Left lung (tissue), 10 donors: ENCODE results near the gene ATP2B3. TPM values are rescaled to one million over a fixed set of nuclear protein-coding genes. Genes with fewer than 3 reads are reported as not detected.

Experiments
- ATAC-seq: fragments of 200-7000 bp; cut with Tn5 transposase; one replicate; pipeline ENCODE4 v1.9.1; 2020; ENCODE audit warnings: moderate library complexity
- DNase-seq, 4 donors: peaks; one replicate each; pipeline ENCODE4 v3.0.0-alpha.2; 2013 to 2020
- H3K27ac ChIP-seq, 2 donors: fragments of 200-600 bp; sonication (generic) in 1 of 2; one replicate each; pipeline versions ENCODE4 v1.5.0 to v1.8.0; 2020 to 2021
- H3K27me3 ChIP-seq, 2 donors: fragments of 200-600 bp; sonication (generic) in 1 of 2; one replicate each; pipeline versions ENCODE4 v1.5.0 to v1.8.0; 2020 to 2021
- H3K36me3 ChIP-seq, 2 donors: fragments of 200-600 bp; sonication (generic) in 1 of 2; one replicate each; pipeline versions ENCODE4 v1.5.0 to v1.8.0; 2020 to 2021
- H3K4me1 ChIP-seq, 2 donors: fragments of 200-600 bp; one replicate each; pipeline ENCODE4 v1.8.0; 2021
- H3K4me3 ChIP-seq, 2 donors: fragments of 200-600 bp; sonication (generic) in 1 of 2; one replicate each; pipeline versions ENCODE4 v1.5.0 to v1.8.0; 2020 to 2021; ENCODE audit warnings: mild to moderate bottlenecking in 1 of 2
- H3K9me3 ChIP-seq, 2 donors: fragments of 200-600 bp; sonication (generic) in 1 of 2; one replicate each; pipeline versions ENCODE4 v1.5.0 to v1.8.0; 2020 to 2021
- CTCF ChIP-seq, 2 donors: fragments of 200-600 bp; sonication (generic) in 1 of 2; IDR thresholded peaks; one replicate each; pipeline versions ENCODE4 v1.5.0 to v1.8.0; 2021; ENCODE audit warnings: antibody characterized with exemption in 2 of 2
- intact Hi-C, 2 donors: fragments of 100-400 bp; cut with DNase I; formaldehyde crosslinking; loops; one replicate each; pipeline versions ENCODE4 v1.11.2 to v1.14.2; 2022
- polyA plus RNA-seq, 6 donors: library from polyadenylated mRNA; unstranded; fragments of 120-200 nt; gene quantifications; one replicate each; pipeline ENCODE4 v1.2.1, GENCODE V29; 2013; ENCODE audit not compliant: insufficient read length in 6 of 6
- total RNA-seq, 2 donors: library from RNA; stranded (reverse); fragmentation: NEBNext Ultra II Directional; extraction: Animal tissue kit (Norgen Biotek cat#: 25700); gene quantifications; one replicate each; pipeline ENCODE4 v1.2.1, GENCODE V29; 2021
- donor health status: DM: no; HTN: yes; CAD: no.
- donor health status: DM: no; HTN: no; CAD: no.

ATP2B3 gene
- total and polyA plus RNA-seq, 8 donors, result 0.10 to 0.33 (median 0.19) TPM; not detected in 2

- Histone ChIP-seq H3K4me1 (no peaks in the 10 kb centered on the region), H3K27me3 (peaks cover 0 to 7% of the 10 kb centered on the region in 2 donors), H3K27ac (no peak overlapping the region), H3K9me3 (no peaks in the 10 kb centered on the region), H3K4me3 (no peak overlapping the region), H3K36me3 (no peaks in the 10 kb centered on the region)
- intact Hi-C loops, result no loop called here
- ATAC-seq (no peak), DNase-seq (no peak)
- TF ChIP-seq CTCF (IDR thresholded peaks at IDR 0.05), result no peak
Observed at GRCh38 chrX:153620576-153620975, 103.1 kb downstream of the ATP2B3 start.

GRCh38 chrX:153621949-153622598 is 104.6 kb downstream of the ATP2B3 start:
- H3K27me3 ChIP-seq, result peaks cover 0 to 7% of the 10 kb centered on the region in 2 donors
- no peak overlapping the region for H3K4me3 ChIP-seq
- DNase-seq (peak in 1 of 4 donors; percentile 19), ATAC-seq (no peak)
- H3K36me3 ChIP-seq, result no peaks in the 10 kb centered on the region
- no peak for TF ChIP-seq CTCF (IDR thresholded peaks at IDR 0.05)
- no peaks in the 10 kb centered on the region for H3K9me3 ChIP-seq
- H3K4me1 ChIP-seq, result no peaks in the 10 kb centered on the region
- intact Hi-C loops, result no loop called here
- no peak overlapping the region for H3K27ac ChIP-seq

DNA sequence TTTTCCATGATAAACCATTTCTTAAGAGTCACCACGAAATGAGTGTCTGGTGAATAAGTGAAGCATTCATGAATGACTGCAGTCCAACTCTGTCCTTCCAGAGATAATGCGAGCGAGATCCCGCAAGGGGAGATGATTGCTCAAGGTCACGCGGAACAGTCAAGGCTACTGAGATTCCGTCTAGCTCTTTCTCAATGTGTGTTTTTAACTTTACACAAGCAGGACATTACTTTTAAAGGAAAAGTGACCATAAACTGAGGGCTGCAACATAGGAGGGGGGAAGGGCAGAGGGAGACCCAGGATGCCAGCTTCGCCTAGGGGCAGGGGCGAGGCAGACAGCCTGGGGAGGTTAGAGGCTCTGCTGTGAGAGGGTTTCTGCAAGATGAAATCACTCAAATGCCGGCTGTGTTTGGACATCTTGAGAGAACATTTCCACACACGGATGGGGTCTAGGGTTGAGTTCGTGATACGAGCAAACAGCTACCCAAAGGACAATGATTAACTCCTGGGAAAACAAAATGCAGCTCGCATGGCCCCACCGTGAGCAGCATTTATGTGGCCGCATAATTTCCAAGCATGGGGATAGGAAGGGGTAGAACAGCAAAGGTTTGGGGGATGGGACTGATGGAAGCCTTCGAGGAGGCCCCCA is 105.3 kb downstream of the ATP2B3 start:
- intact Hi-C loops, result no loop called here
- Histone ChIP-seq H3K27ac (no peak overlapping the region), H3K9me3 (no peaks in the 10 kb centered on the region), H3K27me3 (peaks cover 0 to 7% of the 10 kb centered on the region in 2 donors), H3K4me3 (no peak overlapping the region), H3K36me3 (no peaks in the 10 kb centered on the region), H3K4me1 (no peaks in the 10 kb centered on the region)
- DNase-seq (no peak), ATAC-seq (no peak)
- TF ChIP-seq CTCF (IDR thresholded peaks at IDR 0.05), result no peak

DNA sequence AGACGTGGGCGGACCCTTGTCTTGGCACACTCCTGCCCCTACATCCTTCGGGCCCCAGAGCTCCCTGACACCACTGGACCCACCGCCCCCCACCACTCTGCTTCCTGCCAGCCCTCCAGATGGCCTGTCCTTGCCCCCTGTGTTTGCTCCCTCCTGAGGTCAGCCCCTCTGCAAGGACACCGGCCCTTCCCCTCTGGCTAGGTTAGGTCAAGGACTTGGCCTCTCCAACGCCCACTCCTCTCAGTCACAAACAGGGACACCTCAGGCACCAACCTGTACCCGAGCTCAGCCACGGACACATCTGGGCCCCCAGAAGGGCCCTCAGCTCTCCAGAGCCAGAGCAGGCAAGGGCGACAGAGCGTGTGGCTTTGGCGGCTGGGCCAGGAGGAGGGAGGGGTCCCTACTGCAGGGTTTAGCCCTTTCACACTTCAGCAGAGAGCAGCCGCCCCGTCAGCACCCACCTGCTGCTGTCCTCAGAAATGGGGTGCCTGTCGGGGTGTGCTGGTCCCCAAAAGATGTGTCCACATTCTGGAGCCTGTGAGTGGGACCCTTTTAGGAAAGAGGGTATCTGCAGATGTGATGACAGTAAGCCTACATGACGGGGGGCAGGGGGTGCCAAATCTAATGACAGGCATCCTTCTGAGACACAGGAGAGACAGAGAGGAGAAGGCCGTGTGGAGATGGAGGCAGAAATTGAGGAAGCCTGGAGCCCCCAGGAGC is 106.0 kb downstream of the ATP2B3 start:
- TF ChIP-seq CTCF (IDR thresholded peaks at IDR 0.05), result no peak
- H3K4me1 ChIP-seq, result no peaks in the 10 kb centered on the region
- no peaks in the 10 kb centered on the region for H3K36me3 ChIP-seq
- no peak overlapping the region for H3K27ac ChIP-seq
- intact Hi-C loops, result no loop called here
- H3K9me3 ChIP-seq, result no peaks in the 10 kb centered on the region
- H3K4me3 ChIP-seq, result no peak overlapping the region
- H3K27me3 ChIP-seq, result peaks cover 0 to 2% of the 10 kb centered on the region in 2 donors
- DNase-seq, result peak in 1 of 4 donors; percentile 21
- no peak for ATAC-seq
